Suprapubic skin (tissue), 3 donors: Measurements from ENCODE around the gene TBCC.

Experiments
- EP300 ChIP-seq: sonication (generic); formaldehyde crosslinking; IDR thresholded peaks from one replicate; pipeline ENCODE4 v1.6.1; 2017; ENCODE audit warnings: antibody characterized with exemption
- POLR2A ChIP-seq, 2 donors: fragments of 450-650 bp; IDR thresholded peaks; one replicate each; pipeline ENCODE4 v1.6.1; 2017; ENCODE audit warnings: antibody characterized with exemption in 2 of 2, mild to moderate bottlenecking in 2 of 2, moderate library complexity in 2 of 2
- TF ChIP-seq, protein P1 (sequence below), 2 donors: fragments of 200-600 bp in 1 of 2; fragments of 450-650 bp in 1 of 2; sonication (generic) in 1 of 2; IDR thresholded peaks; one replicate each; pipeline ENCODE4 v1.5.1; 2016 to 2019; ENCODE audit warnings: antibody characterized with exemption in 2 of 2, mild to moderate bottlenecking in 1 of 2, moderate library complexity in 1 of 2

DNA sequence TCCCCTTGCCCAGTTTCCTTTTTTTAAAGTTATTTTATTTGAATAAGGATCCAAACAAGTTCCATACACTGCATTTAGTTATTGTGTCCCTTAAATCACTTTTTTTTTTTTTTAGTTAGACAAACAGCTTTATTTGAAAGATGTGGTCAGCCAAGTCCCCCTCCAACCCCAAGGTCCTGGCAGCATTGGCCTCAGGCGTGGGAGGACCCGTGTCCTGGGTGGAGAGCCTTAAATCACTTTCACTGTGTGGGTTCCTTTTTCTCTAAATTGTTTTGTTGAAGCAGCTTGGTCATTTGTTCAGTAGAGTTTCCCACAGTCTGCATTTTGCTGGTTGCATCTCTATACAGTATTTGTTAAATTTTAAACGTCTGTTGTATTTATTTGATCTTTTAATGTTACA lies 5.2 kb upstream of the TBCC start:
- TF ChIP-seq EP300: no peak
- TF ChIP-seq POLR2A (IDR thresholded peaks at IDR 0.05): no peak
- TF ChIP-seq, protein P1, sequence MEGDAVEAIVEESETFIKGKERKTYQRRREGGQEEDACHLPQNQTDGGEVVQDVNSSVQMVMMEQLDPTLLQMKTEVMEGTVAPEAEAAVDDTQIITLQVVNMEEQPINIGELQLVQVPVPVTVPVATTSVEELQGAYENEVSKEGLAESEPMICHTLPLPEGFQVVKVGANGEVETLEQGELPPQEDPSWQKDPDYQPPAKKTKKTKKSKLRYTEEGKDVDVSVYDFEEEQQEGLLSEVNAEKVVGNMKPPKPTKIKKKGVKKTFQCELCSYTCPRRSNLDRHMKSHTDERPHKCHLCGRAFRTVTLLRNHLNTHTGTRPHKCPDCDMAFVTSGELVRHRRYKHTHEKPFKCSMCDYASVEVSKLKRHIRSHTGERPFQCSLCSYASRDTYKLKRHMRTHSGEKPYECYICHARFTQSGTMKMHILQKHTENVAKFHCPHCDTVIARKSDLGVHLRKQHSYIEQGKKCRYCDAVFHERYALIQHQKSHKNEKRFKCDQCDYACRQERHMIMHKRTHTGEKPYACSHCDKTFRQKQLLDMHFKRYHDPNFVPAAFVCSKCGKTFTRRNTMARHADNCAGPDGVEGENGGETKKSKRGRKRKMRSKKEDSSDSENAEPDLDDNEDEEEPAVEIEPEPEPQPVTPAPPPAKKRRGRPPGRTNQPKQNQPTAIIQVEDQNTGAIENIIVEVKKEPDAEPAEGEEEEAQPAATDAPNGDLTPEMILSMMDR (IDR thresholded peaks at IDR 0.05): no peak
